ENCODE measurements around the gene NXN. TPM values are rescaled to one million over a fixed set of nuclear protein-coding genes. Genes with fewer than 3 reads are reported as not detected.
"Not testable (repeated sequence)": the region's sequence is repeated elsewhere in the genome, so short reads cannot be mapped to it uniquely, and the experiment has no call there.

Gene NXN
- polyA plus RNA-seq, 1 experiment, result 88.8 TPM

GRCh38 chr17:979212-979538 is 401 bp downstream of the NXN start:
- no peaks in the 10 kb centered on the region for H3K27me3 ChIP-seq (ENCODE audit: control insufficient read depth, insufficient read depth, low read length)
- H3K36me3 ChIP-seq (ENCODE audit: control insufficient read depth, insufficient read depth, low read length), result no peaks in the 10 kb centered on the region
- DNase-seq (ENCODE audit: low read depth), result no peak
- no peak for TF ChIP-seq CTCF (IDR thresholded peaks at IDR 0.05; ENCODE audit: insufficient read depth, low read depth, low read length)
- POLR2A ChIA-PET, result no interaction called here
- H3K4me3 ChIP-seq (ENCODE audit: low read depth, low read length), result peak overlapping the region; percentile 91
- CTCF ChIA-PET, result interaction anchor here (0.9 to 5.4 kb wide), 16 partner anchors 10 to 276 kb away, joined by 3 to 66 read pairs (median 6); partner anchors contain the start of genes GLOD4, MRM3 and TIMM22

- CTCF ChIA-PET, result interaction anchor here (0.7 to 1.5 kb wide), 5 partner anchors 13 to 225 kb away, joined by 3 to 5 read pairs (median 4); no protein-coding TSS in a partner anchor
- no peak for TF ChIP-seq CTCF (IDR thresholded peaks at IDR 0.05; ENCODE audit: insufficient read depth, low read depth, low read length)
- POLR2A ChIA-PET, result interaction anchor here (0.6 kb wide), 2 partner anchors 178 to 183 kb away, joined by 3 to 8 read pairs; no protein-coding TSS in a partner anchor
Observed at GRCh38 chr17:978103-979093, 1.2 kb downstream of the NXN start.

DNA sequence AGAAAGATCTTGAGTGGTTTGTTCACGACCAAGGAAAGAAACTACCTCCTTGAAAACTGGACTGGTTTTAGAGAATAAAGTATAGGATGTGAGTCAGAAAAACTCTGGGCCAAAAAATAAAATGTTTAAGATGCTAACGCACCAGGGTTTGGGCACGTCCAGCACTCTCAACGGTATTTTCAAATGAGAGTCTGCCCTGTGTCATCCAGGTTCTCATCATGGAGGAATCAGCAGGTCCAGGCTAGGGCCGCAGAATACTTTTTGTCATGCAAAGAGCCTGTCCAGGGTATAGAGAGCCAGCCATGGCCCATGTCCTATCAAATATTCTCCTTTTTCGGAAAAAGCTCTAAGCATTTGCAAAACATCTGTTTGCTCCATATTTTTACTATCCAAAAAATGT is 2.4 kb downstream of the NXN start:
- peak overlapping the region; percentile 91 for H3K4me3 ChIP-seq (ENCODE audit: low read depth, low read length)
- no peaks in the 10 kb centered on the region for H3K27me3 ChIP-seq (ENCODE audit: control insufficient read depth, insufficient read depth, low read length)
- ChIA-PET POLR2A (no interaction called here), CTCF (interaction anchor here (0.6 to 1.8 kb wide), 6 partner anchors 12 to 229 kb away, joined by 3 to 5 read pairs (median 4); no protein-coding TSS in a partner anchor)
- TF ChIP-seq CTCF (IDR thresholded peaks at IDR 0.05; ENCODE audit: insufficient read depth, low read depth, low read length), result no peak
- H3K36me3 ChIP-seq (ENCODE audit: control insufficient read depth, insufficient read depth, low read length), result no peaks in the 10 kb centered on the region
- no peak for DNase-seq (ENCODE audit: low read depth)

More at GRCh38 chr17:978103-979093, 1.2 kb downstream of the NXN start:
- DNase-seq (ENCODE audit: low read depth), result no peak
- H3K4me3 ChIP-seq (ENCODE audit: low read depth, low read length), result peak overlapping the region; percentile 91
- H3K36me3 ChIP-seq (ENCODE audit: control insufficient read depth, insufficient read depth, low read length), result no peaks in the 10 kb centered on the region
- H3K27me3 ChIP-seq (ENCODE audit: control insufficient read depth, insufficient read depth, low read length), result no peaks in the 10 kb centered on the region

DNA sequence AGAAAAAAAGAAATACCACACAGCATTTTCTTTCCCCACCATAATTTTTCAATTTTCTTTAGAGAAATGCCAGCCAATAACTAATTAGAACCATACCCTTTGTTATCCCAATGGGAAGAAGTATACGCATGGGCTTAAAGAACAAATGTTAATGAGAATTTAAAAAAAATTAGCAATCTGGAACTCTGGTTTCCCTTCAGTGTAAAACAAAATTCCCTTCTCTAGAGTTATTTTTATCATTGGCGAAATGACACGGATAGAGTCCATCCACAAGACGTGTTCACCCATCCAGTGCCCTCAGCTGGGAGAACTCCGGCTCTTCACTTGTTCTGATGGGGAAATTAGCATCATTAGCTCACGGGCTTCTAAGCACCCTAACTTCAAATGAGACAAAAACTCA is 3.3 kb downstream of the NXN start:
- DNase-seq (ENCODE audit: low read depth), result no peak
- Histone ChIP-seq H3K27me3 (ENCODE audit: control insufficient read depth, insufficient read depth, low read length) (no peaks in the 10 kb centered on the region), H3K4me3 (ENCODE audit: low read depth, low read length) (peak overlapping the region; percentile 91), H3K36me3 (ENCODE audit: control insufficient read depth, insufficient read depth, low read length) (no peaks in the 10 kb centered on the region)
- CTCF ChIA-PET, result interaction anchor here (0.6 to 1.8 kb wide), 6 partner anchors 11 to 228 kb away, joined by 3 to 5 read pairs (median 4); no protein-coding TSS in a partner anchor
- POLR2A ChIA-PET, result no interaction called here
- TF ChIP-seq CTCF (IDR thresholded peaks at IDR 0.05; ENCODE audit: insufficient read depth, low read depth, low read length), result no peak

DNA sequence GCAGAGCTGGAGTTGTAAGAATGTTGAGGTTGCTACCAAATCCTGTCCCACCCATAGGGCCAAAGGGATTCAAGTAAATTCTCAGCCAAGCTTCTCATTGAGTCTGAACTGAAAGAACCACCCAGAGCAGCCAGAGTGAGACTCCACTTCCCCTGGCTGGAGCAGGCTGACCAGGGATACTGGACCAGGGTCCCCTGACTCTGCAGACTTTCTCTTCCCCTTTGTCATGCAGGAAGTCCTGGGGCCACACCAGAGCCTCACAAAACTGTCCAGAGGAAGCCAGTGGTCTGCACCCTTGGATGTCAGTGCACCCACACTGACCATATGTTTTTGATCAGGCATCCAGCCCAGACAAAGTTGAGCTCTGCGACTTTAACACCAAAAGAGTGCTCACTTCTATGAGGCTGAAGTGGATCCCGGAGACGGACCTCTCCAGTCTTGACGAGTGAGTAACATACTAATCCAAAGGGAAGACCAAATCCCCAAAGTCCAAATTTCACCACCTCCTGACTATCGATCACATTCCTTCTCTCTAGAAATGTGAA is 4.1 kb downstream of the NXN start:
- peak overlapping the region; percentile 3; the same call in 1 of the 2 replicates for H3K4me3 ChIP-seq (ENCODE audit: low read depth, low read length)
- DNase-seq (ENCODE audit: low read depth), result no peak

GRCh38 chr17:974778-975177 is 4.8 kb downstream of the NXN start:
- POLR2A ChIA-PET; DNase-seq (ENCODE audit: low read depth); H3K4me3 ChIP-seq (ENCODE audit: low read depth, low read length); H3K36me3 ChIP-seq (ENCODE audit: control insufficient read depth, insufficient read depth, low read length); H3K27me3 ChIP-seq (ENCODE audit: control insufficient read depth, insufficient read depth, low read length): not testable (repeated sequence)
- CTCF ChIA-PET, result interaction anchor here (1.3 kb wide), 1 partner anchor 95 kb away, joined by 3 read pairs; no protein-coding TSS in a partner anchor

More for the DNA sequence above, 4.1 kb downstream of the NXN start:
- Histone ChIP-seq H3K27me3 (ENCODE audit: control insufficient read depth, insufficient read depth, low read length) (no peaks in the 10 kb centered on the region), H3K36me3 (ENCODE audit: control insufficient read depth, insufficient read depth, low read length) (no peaks in the 10 kb centered on the region)
- no peak for TF ChIP-seq CTCF (IDR thresholded peaks at IDR 0.05; ENCODE audit: insufficient read depth, low read depth, low read length)
- ChIA-PET CTCF (interaction anchor here (1.2 to 1.8 kb wide), 4 partner anchors 58 to 181 kb away, joined by 3 to 5 read pairs (median 3); no protein-coding TSS in a partner anchor), POLR2A (no interaction called here)
